CD14-positive monocyte (primary cell): ENCODE data around the gene PAX6. TPM values are rescaled to one million over a fixed set of nuclear protein-coding genes. Genes with fewer than 3 reads are reported as not detected.
"Not testable (repeated sequence)": the region's sequence is repeated elsewhere in the genome, so short reads cannot be mapped to it uniquely, and the experiment has no call there.

ENCODE experiments used
- DNase-seq, 3 donors: peaks; one replicate each; pipeline ENCODE4 v3.0.0-alpha.2; 2011 to 2022
- H2AFZ ChIP-seq: 2 replicates; pipeline ENCODE4 v1.6.0; 2012; ENCODE audit warnings: mild to moderate bottlenecking, low read depth, low read length, inconsistent platforms; ENCODE audit not compliant: insufficient read depth, poor library complexity, severe bottlenecking
- H3K27ac ChIP-seq, 2 donors: 1 replicate in 1 of 2; 2 replicates in 1 of 2; pipeline ENCODE4 v1.5.1; 2012 to 2013; ENCODE audit warnings: low read length in 2 of 2, control low read depth in 1 of 2, inconsistent platforms in 1 of 2, low read depth in 1 of 2, mild to moderate bottlenecking in 1 of 2
- H3K27me3 ChIP-seq, 2 donors: one replicate each; pipeline versions ENCODE4 v1.6.0 to v1.6.1; 2011 to 2013; ENCODE audit warnings: low read length in 2 of 2; ENCODE audit not compliant: control insufficient read depth in 2 of 2, insufficient read depth in 2 of 2
- H3K36me3 ChIP-seq, 2 donors: replicated peaks in 1 of 2; 1 replicate in 1 of 2; 2 replicates in 1 of 2; pipeline versions ENCODE4 v1.5.1 to v1.6.1; 2012 to 2013; ENCODE audit warnings: low read length in 2 of 2, control low read depth in 1 of 2, inconsistent platforms in 1 of 2, mild to moderate bottlenecking in 1 of 2; ENCODE audit not compliant: insufficient read depth in 2 of 2, control insufficient read depth in 1 of 2
- H3K4me1 ChIP-seq, 2 donors: 1 replicate in 1 of 2; 2 replicates in 1 of 2; pipeline versions ENCODE4 v1.5.1 to v1.6.1; 2012 to 2013; ENCODE audit warnings: low read length in 2 of 2, control low read depth in 1 of 2, inconsistent platforms in 1 of 2, mild to moderate bottlenecking in 1 of 2, moderate library complexity in 1 of 2; ENCODE audit not compliant: insufficient read depth in 2 of 2, control insufficient read depth in 1 of 2
- H3K4me2 ChIP-seq: replicated peaks from 2 replicates; pipeline ENCODE3; 2012; ENCODE audit warnings: low read length, moderate library complexity, mild to moderate bottlenecking; ENCODE audit not compliant: poor library complexity, severe bottlenecking; ENCODE audit errors: extremely low read depth
- H3K4me3 ChIP-seq, 3 experiments: fragments of 200-600 bp in 1 of 3; sonication (generic) in 1 of 3; replicated peaks in 1 of 3; 1 replicate in 2 of 3; 2 replicates in 1 of 3; pipeline ENCODE4 v1.5.1; 2011 to 2013; ENCODE audit warnings: low read length in 3 of 3, mild to moderate bottlenecking in 3 of 3, control low read depth in 2 of 3, low read depth in 2 of 3, inconsistent platforms in 1 of 3, moderate library complexity in 1 of 3
- H3K79me2 ChIP-seq: 2 replicates; pipeline ENCODE4 v1.6.0; 2012; ENCODE audit warnings: mild to moderate bottlenecking, control low read depth, inconsistent platforms, low read length, moderate library complexity; ENCODE audit not compliant: insufficient read depth
- H3K9ac ChIP-seq: 2 replicates; pipeline ENCODE4 v1.6.0; 2017; ENCODE audit warnings: low read length, mild to moderate bottlenecking; ENCODE audit not compliant: insufficient read depth, poor library complexity, severe bottlenecking
- H3K9me3 ChIP-seq, 2 donors: replicated peaks in 1 of 2; 1 replicate in 1 of 2; 2 replicates in 1 of 2; pipeline versions ENCODE4 v1.5.1 to v1.6.1; 2012 to 2013; ENCODE audit warnings: low read length in 2 of 2, control low read depth in 1 of 2; ENCODE audit not compliant: control insufficient read depth in 1 of 2, insufficient read depth in 1 of 2
- H4K20me1 ChIP-seq: 2 replicates; pipeline ENCODE4 v1.6.0; 2012; ENCODE audit warnings: mild to moderate bottlenecking, low read length, control low read depth, moderate library complexity; ENCODE audit not compliant: insufficient read depth
- H3K27ac Mint-ChIP-seq, 7 donors: one replicate each; pipeline ENCODE4 v1.8.0; 2020; ENCODE audit warnings: mild to moderate bottlenecking in 7 of 7, mixed read lengths in 7 of 7, moderate library complexity in 6 of 7, inconsistent platforms in 2 of 7
- H3K27me3 Mint-ChIP-seq, 3 donors: one replicate each; pipeline ENCODE4 v1.8.0; 2021 to 2022; ENCODE audit warnings: low read depth in 3 of 3, mild to moderate bottlenecking in 3 of 3, mixed read lengths in 3 of 3, moderate library complexity in 3 of 3, inconsistent platforms in 1 of 3
- H3K36me3 Mint-ChIP-seq, 2 donors: one replicate each; pipeline ENCODE4 v1.8.0; 2020; ENCODE audit warnings: mixed read lengths in 2 of 2, inconsistent platforms in 1 of 2, mild to moderate bottlenecking in 1 of 2
- H3K4me1 Mint-ChIP-seq: one replicate; pipeline ENCODE4 v1.8.0; 2020; ENCODE audit warnings: mild to moderate bottlenecking, mixed read lengths
- H3K4me3 Mint-ChIP-seq, 2 donors: one replicate each; pipeline ENCODE4 v1.8.0; 2020; ENCODE audit warnings: mild to moderate bottlenecking in 2 of 2, mixed read lengths in 2 of 2, moderate library complexity in 1 of 2
- H3K9me3 Mint-ChIP-seq, 7 donors: one replicate each; pipeline ENCODE4 v1.8.0; 2020 to 2022; ENCODE audit warnings: mixed read lengths in 7 of 7, mild to moderate bottlenecking in 6 of 7, moderate library complexity in 6 of 7, inconsistent platforms in 2 of 7
- CTCF ChIP-seq: fragments of 200-600 bp; IDR thresholded peaks from one replicate; pipeline ENCODE4 v1.8.0; 2022; ENCODE audit warnings: antibody characterized with exemption, mild to moderate bottlenecking
- WGBS: methylation state at CpG from one replicate; pipeline ENCODE4 v1.1.5; 2013; ENCODE audit warnings: missing lambda C conversion rate; ENCODE audit not compliant: insufficient coverage; 5-methylcytosine and 5-hydroxymethylcytosine counted together
- intact Hi-C, 2 donors: fragments of 100-400 bp; cut with micrococcal nuclease; formaldehyde crosslinking; loops; one replicate each; pipeline versions ENCODE4 v1.15.0 to v1.15.1; 2023
- polyA plus RNA-seq, 3 donors: library from polyadenylated mRNA; depleted of rRNA in 1 of 3; unstranded in 2 of 3; stranded (reverse) in 1 of 3; fragments of 300-500 nt in 2 of 3; fragments of >200 nt in 1 of 3; fragmentation: Illumina TruSeq in 2 of 3; gene quantifications; 1 replicate in 2 of 3; 2 replicates in 1 of 3; pipeline ENCODE4 v1.2.3, GENCODE V29; 2012 to 2021

The PAX6 gene
- polyA plus RNA-seq, 3 donors = not detected

- Mint-ChIP-seq H3K27me3 (no peaks in the 10 kb centered on the region), H3K36me3 (peaks cover 0 to 5% of the 10 kb centered on the region in 2 donors), H3K9me3 (peaks cover 3 to 11% (median 10%) of the 10 kb centered on the region in 7 donors), H3K4me1 (no peaks in the 10 kb centered on the region), H3K27ac (no peak overlapping the region), H3K4me3 (no peak overlapping the region)
- intact Hi-C loops = no loop called here
- no peak overlapping the region for H3K9ac ChIP-seq
- no peaks in the 10 kb centered on the region for H3K9me3 ChIP-seq
- no peak overlapping the region for H3K27ac ChIP-seq
- DNase-seq = no peak
- H3K4me3 ChIP-seq = no peak overlapping the region
- TF ChIP-seq CTCF = no peak
- no peak overlapping the region for H3K4me2 ChIP-seq
- H3K4me1 ChIP-seq = no peaks in the 10 kb centered on the region
- H3K27me3 ChIP-seq = no peaks in the 10 kb centered on the region
- no peaks in the 10 kb centered on the region for H3K79me2 ChIP-seq
- 20% methylated on average over 1 of the region's 1 CpG for WGBS
- H3K36me3 ChIP-seq = no peaks in the 10 kb centered on the region
- no peaks in the 10 kb centered on the region for H4K20me1 ChIP-seq
- H2AFZ ChIP-seq = no peak overlapping the region
These were observed 63.5 kb downstream of the PAX6 start for GRCh38 chr11:31747581-31747980.

GRCh38 chr11:31740731-31741368 is 70.3 kb downstream of the PAX6 start:
- H3K27ac ChIP-seq, H3K4me3 ChIP-seq, H3K4me3 Mint-ChIP-seq, H3K27me3 ChIP-seq, H3K4me1 ChIP-seq, H3K4me2 ChIP-seq, H3K79me2 ChIP-seq, H3K9ac ChIP-seq, H3K36me3 ChIP-seq, H4K20me1 ChIP-seq, H3K36me3 Mint-ChIP-seq, H2AFZ ChIP-seq, DNase-seq, H3K4me1 Mint-ChIP-seq, H3K27ac Mint-ChIP-seq, intact Hi-C loops, H3K27me3 Mint-ChIP-seq: not testable (repeated sequence)
- H3K9me3 ChIP-seq = peaks cover 0 to 16% of the 10 kb centered on the region in 2 donors
- WGBS = 98% methylated on average over 6 of the region's 26 CpGs
- H3K9me3 Mint-ChIP-seq = peaks cover 15 to 33% (median 25%) of the 10 kb centered on the region in 7 donors
